Right atrium auricular region (tissue), 2 donors: Measurements from ENCODE around the gene HSBP1L1. TPM values are rescaled to one million over a fixed set of nuclear protein-coding genes. Genes with fewer than 3 reads are reported as not detected.

Source experiments
- DNase-seq: peaks from one replicate; pipeline ENCODE4 v3.0.0-alpha.2; 2019; ENCODE audit warnings: low spot score
- H3K27ac ChIP-seq, 2 donors: fragments of 200-600 bp; sonication (generic); 1 replicate in 1 of 2; 2 replicates in 1 of 2; pipeline ENCODE4 v1.5.1; 2016 to 2019
- H3K27me3 ChIP-seq, 2 donors: fragments of 200-600 bp; sonication (generic); one replicate each; pipeline versions ENCODE4 v1.5.1 to v1.6.0; 2017 to 2019
- H3K36me3 ChIP-seq: fragments of 200-600 bp; sonication (generic); one replicate; pipeline ENCODE4 v1.5.1; 2016
- H3K4me1 ChIP-seq, 2 donors: fragments of 200-600 bp; sonication (generic); one replicate each; pipeline versions ENCODE4 v1.5.1 to v1.6.0; 2017 to 2019
- H3K4me3 ChIP-seq, 2 donors: fragments of 200-600 bp; sonication (generic); 1 replicate in 1 of 2; 2 replicates in 1 of 2; pipeline ENCODE4 v1.5.1; 2017 to 2019; ENCODE audit warnings: mild to moderate bottlenecking in 1 of 2, moderate library complexity in 1 of 2
- H3K9me3 ChIP-seq, 2 donors: fragments of 200-600 bp; sonication (generic); one replicate each; pipeline ENCODE4 v1.5.1; 2019
- total RNA-seq, 2 donors: library from RNA; depleted of rRNA; stranded (reverse); fragments of >200 nt; gene quantifications; one replicate each; pipeline ENCODE4 v1.1.0, GENCODE V29; 2016
- TF ChIP-seq, protein P1 (sequence below), 2 donors: fragments of 200-600 bp; sonication (generic); IDR thresholded peaks; one replicate each; pipeline ENCODE4 v1.5.1; 2019; ENCODE audit warnings: antibody characterized with exemption in 2 of 2

Gene HSBP1L1
- total RNA-seq, 2 donors from 2014 or later = 8.6 to 13.0 TPM

DNA sequence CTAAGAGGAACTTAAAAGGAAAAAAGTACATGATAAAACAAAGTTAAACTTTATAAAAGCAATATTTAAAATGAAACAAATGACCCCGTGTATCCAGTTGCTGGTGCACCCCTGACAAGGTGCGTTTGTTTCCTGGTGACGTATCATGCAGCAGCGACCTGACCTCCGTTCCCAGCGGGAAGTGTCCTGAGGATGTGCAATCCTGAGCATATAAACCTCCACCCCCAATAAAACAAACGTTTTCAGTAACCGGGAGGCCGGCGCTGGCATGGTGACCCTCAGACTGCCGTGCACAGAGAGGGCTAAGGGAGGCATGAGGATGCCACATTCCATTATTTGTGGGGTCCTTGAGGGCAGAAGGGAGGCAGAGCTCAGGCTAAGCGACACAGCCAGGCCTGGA lies 27.8 kb upstream of the HSBP1L1 start:
- DNase-seq = no peak
- Histone ChIP-seq H3K36me3 (peaks cover 26% of the 10 kb centered on the region), H3K27ac (no peak overlapping the region), H3K27me3 (no peaks in the 10 kb centered on the region), H3K9me3 (peaks cover 0 to 17% of the 10 kb centered on the region in 2 donors), H3K4me3 (no peak overlapping the region), H3K4me1 (peaks cover 0 to 24% of the 10 kb centered on the region in 2 donors)
- TF ChIP-seq, protein P1, sequence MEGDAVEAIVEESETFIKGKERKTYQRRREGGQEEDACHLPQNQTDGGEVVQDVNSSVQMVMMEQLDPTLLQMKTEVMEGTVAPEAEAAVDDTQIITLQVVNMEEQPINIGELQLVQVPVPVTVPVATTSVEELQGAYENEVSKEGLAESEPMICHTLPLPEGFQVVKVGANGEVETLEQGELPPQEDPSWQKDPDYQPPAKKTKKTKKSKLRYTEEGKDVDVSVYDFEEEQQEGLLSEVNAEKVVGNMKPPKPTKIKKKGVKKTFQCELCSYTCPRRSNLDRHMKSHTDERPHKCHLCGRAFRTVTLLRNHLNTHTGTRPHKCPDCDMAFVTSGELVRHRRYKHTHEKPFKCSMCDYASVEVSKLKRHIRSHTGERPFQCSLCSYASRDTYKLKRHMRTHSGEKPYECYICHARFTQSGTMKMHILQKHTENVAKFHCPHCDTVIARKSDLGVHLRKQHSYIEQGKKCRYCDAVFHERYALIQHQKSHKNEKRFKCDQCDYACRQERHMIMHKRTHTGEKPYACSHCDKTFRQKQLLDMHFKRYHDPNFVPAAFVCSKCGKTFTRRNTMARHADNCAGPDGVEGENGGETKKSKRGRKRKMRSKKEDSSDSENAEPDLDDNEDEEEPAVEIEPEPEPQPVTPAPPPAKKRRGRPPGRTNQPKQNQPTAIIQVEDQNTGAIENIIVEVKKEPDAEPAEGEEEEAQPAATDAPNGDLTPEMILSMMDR (IDR thresholded peaks at IDR 0.05) = no peak

DNA sequence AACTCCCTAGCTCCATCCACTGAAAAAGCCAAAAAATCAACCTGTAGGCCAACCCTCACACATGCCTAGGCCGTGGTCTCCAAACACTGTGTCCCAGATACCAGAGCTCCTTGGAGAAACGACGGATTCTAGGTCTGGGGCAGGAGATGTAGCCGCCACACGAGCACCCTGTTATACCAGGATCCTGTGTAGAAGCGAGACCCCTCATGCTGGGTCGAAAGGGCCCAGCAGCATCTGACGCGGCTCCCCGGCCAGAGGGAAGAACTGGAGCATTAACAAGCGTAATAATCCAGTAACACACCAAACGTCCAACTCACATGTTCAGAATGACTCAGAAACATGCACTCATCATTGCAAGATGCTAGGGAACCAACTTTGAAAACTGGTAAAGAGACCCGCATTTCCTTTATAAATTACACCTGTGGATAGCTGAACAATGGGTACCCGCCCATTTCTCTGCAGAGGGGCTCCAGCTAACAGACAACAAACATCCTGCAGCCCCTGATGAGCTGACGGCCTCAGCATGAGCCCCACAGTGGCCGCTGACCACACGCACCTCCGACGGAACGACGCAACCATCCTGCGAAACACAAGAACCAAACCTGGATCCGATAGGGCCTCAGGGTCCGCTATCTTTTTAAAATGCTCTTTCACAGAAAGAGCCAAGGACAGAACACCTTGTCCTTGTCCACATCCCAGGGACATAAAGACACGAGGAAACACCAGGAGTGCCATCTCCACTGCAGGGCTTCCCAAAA lies 27.2 kb upstream of the HSBP1L1 start:
- peaks cover 0 to 10% of the 10 kb centered on the region in 2 donors for H3K9me3 ChIP-seq
- no peak for DNase-seq
- TF ChIP-seq, protein P1 (IDR thresholded peaks at IDR 0.05) = no peak
- H3K36me3 ChIP-seq = peaks cover 32% of the 10 kb centered on the region
- H3K4me3 ChIP-seq = no peak overlapping the region
- H3K27ac ChIP-seq = no peak overlapping the region
- no peaks in the 10 kb centered on the region for H3K27me3 ChIP-seq
- peaks cover 0 to 24% of the 10 kb centered on the region in 2 donors for H3K4me1 ChIP-seq

DNA sequence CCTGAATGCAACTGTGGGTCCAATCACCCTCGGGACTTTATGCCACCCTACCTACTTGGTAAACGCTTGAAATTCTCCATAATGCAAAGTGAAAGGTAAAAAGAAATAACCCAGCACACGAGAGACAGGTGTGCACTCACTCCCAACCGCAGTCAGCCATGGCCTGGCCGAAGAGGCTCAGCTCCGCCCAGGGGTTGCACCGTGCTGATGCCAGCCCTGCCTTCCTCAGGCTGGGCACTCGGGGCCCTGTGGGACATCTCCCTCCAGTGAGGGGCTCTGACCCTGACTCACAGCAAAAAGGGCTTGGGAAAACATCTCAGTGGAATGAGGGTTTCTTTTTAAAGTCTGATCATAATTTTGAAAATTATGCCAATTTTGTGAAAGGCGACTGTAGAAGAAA lies 26.2 kb upstream of the HSBP1L1 start:
- Histone ChIP-seq H3K9me3 (peaks cover 0 to 3% of the 10 kb centered on the region in 2 donors), H3K4me1 (peaks cover 0 to 31% of the 10 kb centered on the region in 2 donors), H3K27me3 (no peaks in the 10 kb centered on the region), H3K27ac (no peak overlapping the region), H3K4me3 (no peak overlapping the region), H3K36me3 (peaks cover 39% of the 10 kb centered on the region)
- DNase-seq = no peak
- TF ChIP-seq, protein P1 (IDR thresholded peaks at IDR 0.05) = no peak

DNA sequence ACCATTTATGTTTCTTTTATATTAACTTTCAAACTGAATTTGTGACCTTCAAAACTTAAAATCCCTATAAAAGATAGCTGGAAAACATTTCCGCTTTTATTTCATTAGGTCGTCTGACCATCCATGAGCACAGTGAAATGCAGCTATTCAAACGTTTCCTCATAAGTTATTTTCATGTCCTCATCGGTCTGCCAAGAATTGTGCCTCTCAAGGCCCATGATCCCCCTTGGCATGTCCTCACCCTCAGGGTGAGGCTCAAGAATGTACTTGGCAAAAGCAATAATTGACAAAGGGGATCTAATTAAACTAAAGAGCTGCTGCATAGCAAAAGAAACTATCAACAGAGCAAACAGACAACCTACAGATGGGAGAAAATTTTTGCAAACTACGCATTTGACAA lies 25.3 kb upstream of the HSBP1L1 start:
- Histone ChIP-seq H3K27me3 (no peaks in the 10 kb centered on the region), H3K36me3 (peaks cover 39% of the 10 kb centered on the region), H3K9me3 (no peaks in the 10 kb centered on the region), H3K27ac (no peak overlapping the region), H3K4me1 (peaks cover 0 to 33% of the 10 kb centered on the region in 2 donors), H3K4me3 (no peak overlapping the region)
- TF ChIP-seq, protein P1 (IDR thresholded peaks at IDR 0.05) = no peak
- DNase-seq = no peak

DNA sequence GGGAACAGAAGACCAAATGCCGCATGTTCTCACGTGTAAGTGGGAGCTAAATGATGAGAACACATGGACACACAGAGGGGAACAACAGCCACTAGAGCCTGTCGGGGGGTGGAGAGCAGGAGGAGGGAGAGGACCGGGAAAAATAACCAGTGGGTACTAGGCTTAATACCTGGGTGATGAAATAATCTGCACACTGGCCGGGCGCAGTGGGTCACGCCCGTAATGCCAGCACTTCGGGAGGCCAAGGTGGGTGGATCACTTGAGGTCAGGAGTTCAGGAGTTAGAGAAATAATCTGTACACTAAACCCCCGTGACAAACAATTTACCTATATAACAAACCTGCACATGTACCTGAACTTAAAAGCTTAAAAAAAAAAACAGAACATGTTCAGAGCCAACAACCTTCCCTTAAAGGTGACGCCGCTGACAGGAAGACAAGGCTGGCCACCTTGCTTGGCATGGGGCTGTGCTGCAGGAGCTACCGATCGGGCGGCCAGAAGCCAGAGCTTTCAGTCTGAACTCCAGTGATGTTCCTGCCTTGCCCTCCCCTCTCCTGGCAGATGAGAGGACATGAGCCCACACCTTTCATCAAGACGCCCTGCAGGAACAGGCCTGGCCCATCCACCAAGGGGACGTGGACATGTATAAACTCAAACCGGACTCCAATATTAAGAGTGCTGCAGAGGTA lies 24.2 kb upstream of the HSBP1L1 start:
- no peaks in the 10 kb centered on the region for H3K27me3 ChIP-seq
- H3K4me3 ChIP-seq = no peak overlapping the region
- no peak overlapping the region for H3K27ac ChIP-seq
- TF ChIP-seq, protein P1 (IDR thresholded peaks at IDR 0.05) = no peak
- DNase-seq = no peak
- H3K4me1 ChIP-seq = peaks cover 0 to 33% of the 10 kb centered on the region in 2 donors
- no peaks in the 10 kb centered on the region for H3K9me3 ChIP-seq
- H3K36me3 ChIP-seq = peaks cover 34% of the 10 kb centered on the region
